ENCODE measurements around the gene FMOD.

DNA sequence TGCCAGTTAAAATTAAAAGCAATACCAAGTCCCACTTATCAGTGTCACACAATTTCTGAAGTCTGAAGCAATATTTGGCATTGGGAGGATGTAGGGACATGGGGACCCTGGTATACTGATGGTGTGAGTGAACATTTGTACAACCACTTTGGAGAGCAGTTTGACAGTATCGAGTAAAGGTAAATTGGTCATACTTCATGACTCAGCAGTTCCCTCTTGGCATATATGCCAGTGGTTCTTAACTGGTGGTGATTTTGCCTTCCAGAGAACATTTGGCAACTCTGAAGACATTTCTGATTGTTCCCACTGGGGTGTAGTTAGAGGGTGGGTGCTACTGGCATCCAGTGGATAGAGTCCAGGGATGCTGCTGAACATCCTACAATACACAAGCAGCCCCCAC, 19.7 kb downstream of the FMOD start:
- TF ChIP-seq, protein P1, sequence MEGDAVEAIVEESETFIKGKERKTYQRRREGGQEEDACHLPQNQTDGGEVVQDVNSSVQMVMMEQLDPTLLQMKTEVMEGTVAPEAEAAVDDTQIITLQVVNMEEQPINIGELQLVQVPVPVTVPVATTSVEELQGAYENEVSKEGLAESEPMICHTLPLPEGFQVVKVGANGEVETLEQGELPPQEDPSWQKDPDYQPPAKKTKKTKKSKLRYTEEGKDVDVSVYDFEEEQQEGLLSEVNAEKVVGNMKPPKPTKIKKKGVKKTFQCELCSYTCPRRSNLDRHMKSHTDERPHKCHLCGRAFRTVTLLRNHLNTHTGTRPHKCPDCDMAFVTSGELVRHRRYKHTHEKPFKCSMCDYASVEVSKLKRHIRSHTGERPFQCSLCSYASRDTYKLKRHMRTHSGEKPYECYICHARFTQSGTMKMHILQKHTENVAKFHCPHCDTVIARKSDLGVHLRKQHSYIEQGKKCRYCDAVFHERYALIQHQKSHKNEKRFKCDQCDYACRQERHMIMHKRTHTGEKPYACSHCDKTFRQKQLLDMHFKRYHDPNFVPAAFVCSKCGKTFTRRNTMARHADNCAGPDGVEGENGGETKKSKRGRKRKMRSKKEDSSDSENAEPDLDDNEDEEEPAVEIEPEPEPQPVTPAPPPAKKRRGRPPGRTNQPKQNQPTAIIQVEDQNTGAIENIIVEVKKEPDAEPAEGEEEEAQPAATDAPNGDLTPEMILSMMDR (conservative IDR thresholded peaks at IDR 0.05 in 1 of 2, IDR thresholded peaks at IDR 0.05 in 1 of 2; ENCODE audit: extremely low read depth in 1 of 2, insufficient read depth in 1 of 2, low read depth in 1 of 2, low read length in 2 of 2): no peak
- TF ChIP-seq EZH2 (IDR thresholded peaks at IDR 0.05; ENCODE audit: borderline replicate concordance, low read length): no peak

Measured in mammary epithelial cell (primary cell).